Central memory CD4-positive, alpha-beta T cell (primary cell): ENCODE results near the gene MTARC2.

ENCODE experiments used
- DNase-seq: peaks from one replicate; pipeline ENCODE4 v3.0.0; 2022

Gene MTARC2

GRCh38 chr1:220833436-220833835, 85.3 kb downstream of the MTARC2 start:
- DNase-seq = no peak
